GM19239 (cell line): ENCODE measurements around the gene PROZ.
A peak's percentile ranks its signal among the peaks of the same experiment; 100 is the strongest.

ENCODE experiments used
- DNase-seq: peaks from one replicate; pipeline ENCODE4 v3.0.0; 2011; ENCODE audit warnings: low spot score; ENCODE audit not compliant: insufficient read length
- FAIRE-seq: peaks from 2 replicates; lab custom pipeline; 2011; peaks lifted over from hg19 to GRCh38; lab: Jason Lieb, UNC

The PROZ gene

DNA sequence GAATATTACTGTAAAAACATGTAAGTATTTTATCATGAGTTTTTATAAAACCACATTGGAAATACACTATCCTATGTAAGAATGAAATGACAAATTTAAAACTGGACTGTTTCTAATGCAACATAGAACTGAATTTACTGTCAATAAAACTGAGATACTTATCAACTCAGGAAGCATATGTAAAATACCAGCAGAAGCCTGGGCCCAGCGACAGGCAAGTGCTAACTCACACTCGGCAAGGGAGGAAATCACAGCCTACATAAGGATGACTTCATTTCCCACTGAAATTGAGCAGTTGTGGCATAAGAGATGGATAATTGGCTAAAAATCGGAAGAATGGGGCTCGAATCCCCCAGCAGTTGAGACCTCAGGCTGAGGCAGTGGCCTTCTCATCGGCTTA, 12.1 kb downstream of the PROZ start:
- no peak for DNase-seq
- FAIRE-seq, result no peak

- no peak for DNase-seq
- FAIRE-seq, result no peak
Measured at GRCh38 chr13:113171250-113172125, 13.0 kb downstream of the PROZ start.

- FAIRE-seq (no peak), DNase-seq (no peak)
Measured at GRCh38 chr13:113172419-113172926, 14.0 kb downstream of the PROZ start.

- no peak for FAIRE-seq
Measured at GRCh38 chr13:113176280-113176679, 17.8 kb downstream of the PROZ start.

GRCh38 chr13:113176822-113177221, 18.4 kb downstream of the PROZ start:
- DNase-seq, result no peak
- FAIRE-seq, result no peak

More at GRCh38 chr13:113176280-113176679, 17.8 kb downstream of the PROZ start:
- DNase-seq, result no peak

- DNase-seq, result no peak
- no peak for FAIRE-seq
Measured at GRCh38 chr13:113178070-113178895, 19.8 kb downstream of the PROZ start.

DNA sequence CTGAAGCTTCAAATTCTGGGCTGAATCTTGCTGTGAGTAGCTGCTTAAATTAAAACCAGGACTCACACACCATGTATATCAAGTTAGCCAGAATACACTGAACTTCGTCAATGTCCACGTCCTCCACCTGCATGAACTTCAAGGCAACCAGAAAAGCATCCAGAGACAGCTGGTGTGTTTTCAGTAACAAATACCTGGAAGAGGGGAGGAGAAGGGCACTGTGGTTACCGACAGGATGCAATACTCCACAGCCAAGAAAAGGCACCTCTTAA, 20.4 kb downstream of the PROZ start:
- no peak for DNase-seq
- FAIRE-seq, result no peak

DNA sequence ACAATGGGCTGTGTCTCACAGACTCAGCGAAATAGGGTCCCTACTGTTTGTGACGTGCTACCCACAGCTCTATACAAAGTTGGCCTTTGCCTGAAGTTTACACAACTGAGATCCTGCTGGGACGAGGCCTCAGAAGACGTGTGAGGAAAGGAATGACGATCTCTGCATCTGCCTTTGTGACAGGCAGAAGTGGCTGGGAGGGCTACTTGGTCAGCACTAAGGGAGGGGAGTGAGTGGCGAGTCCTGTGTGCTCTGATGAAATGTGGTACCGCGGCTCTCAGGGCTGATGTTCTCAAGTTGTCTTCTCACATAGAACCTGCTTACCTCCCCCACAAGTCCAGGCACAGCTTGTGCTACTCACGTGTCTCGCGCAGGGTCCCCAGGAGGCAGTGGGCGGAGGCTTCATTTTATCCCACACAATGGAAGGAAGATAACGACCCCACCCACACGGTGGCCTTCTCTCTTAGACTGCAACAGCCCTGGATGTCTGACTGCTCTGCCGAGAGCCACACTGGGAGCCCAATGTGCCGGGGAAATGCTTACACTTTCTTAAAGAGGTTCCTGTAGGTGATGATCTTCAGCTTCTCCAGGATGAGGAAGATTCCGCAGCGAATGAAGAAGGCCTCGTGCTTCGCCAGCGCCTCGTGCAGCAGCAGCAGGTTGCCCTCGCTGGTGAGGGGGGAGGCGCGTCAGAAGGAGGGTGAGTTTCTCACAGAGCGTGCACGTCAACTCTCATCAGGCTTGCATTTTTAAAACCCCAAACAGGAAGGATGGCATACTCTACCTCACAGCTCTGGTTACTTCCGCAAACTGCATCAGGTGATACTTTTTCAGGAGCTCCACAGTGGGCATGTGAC, 21.2 kb downstream of the PROZ start:
- DNase-seq (no peak), FAIRE-seq (no peak)

- DNase-seq (no peak), FAIRE-seq (no peak)
Measured at GRCh38 chr13:113182046-113182445, 23.6 kb downstream of the PROZ start.

- FAIRE-seq, result no peak
- DNase-seq, result no peak
Measured at GRCh38 chr13:113183450-113184129, 25.1 kb downstream of the PROZ start.

- peak; percentile 66 for FAIRE-seq
- no peak for DNase-seq
Measured at GRCh38 chr13:113184568-113185440, 26.4 kb downstream of the PROZ start.

GRCh38 chr13:113186061-113186900, 27.8 kb downstream of the PROZ start:
- FAIRE-seq (peak; percentile 59), DNase-seq (peak; percentile 32)

DNA sequence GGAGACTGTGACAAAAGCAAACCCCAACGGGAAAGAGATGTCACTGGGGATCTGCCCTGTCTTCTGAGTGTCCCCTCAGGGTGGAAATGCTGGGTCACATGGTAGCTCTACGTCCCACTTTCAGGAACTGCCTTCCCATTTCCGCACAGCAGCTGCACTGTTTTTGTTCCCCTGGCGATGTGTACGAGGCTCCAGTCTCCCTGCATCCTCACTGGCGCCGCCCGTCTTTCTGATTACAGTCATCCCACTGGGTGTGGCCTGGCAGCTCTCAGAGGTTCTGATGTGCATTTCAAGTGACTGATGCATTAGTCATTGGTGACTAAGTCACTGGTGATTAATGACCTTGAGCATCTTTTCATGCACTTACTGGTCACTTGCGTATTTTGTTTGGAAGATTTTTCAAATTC, 28.8 kb downstream of the PROZ start:
- no peak for DNase-seq
- FAIRE-seq, result no peak

DNA sequence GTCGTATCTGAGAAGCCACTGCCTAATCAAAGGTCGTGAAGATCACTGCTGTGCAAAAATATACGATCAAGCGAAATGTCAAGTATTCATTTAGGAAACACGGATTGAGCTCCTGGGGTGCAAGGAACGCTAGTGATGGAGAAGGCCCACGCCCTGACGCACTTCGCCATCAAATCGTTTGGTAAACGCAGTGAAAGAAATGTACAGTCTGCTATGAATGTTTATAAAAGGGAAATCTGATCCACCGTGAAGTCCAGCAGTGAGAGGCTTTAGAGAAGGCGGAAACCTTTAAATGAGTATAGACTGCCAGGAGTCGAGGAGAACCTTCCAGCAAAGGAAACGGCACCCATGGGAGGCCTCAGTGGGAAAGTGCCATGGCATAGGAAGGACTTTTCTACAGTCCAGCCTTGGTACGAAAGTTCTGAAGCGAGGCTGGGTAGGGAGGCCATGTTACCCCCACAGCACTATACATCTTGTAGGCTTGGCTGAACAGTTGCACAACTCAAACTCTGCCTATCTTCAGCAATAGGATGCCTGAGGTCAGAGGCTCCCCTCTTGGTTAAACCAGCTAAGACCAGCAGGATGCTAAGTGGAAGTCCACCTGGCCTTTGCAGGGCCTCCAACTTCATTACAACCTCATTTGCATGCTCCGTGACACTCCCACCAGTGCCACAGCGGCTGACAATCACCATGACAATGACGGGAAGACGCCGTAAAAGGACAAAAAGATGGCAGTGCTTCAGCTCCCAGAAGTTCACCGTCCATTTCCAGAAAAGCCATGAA, 29.6 kb downstream of the PROZ start:
- DNase-seq (no peak), FAIRE-seq (no peak)

- FAIRE-seq (no peak), DNase-seq (no peak)
Measured at GRCh38 chr13:113190181-113190580, 31.7 kb downstream of the PROZ start.

DNA sequence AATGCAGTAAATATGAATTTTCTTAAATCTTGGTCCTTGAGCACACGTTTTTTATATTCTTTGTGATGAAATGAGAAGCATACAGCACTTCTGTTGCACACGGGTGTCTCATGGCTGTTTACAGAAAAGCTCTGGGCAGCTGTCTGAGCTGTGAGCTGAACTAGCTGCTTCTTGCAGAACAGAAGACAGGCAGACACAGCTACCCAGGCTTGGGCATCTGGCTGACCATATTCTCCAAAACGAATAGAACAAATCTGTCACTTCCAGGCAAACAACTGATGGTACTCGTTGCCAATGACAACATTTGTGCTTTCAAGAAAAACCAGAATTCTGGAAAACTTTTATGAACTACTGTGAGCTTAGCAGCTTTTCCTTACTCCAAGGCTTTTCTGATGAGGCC, 33.8 kb downstream of the PROZ start:
- FAIRE-seq (no peak), DNase-seq (no peak)

DNA sequence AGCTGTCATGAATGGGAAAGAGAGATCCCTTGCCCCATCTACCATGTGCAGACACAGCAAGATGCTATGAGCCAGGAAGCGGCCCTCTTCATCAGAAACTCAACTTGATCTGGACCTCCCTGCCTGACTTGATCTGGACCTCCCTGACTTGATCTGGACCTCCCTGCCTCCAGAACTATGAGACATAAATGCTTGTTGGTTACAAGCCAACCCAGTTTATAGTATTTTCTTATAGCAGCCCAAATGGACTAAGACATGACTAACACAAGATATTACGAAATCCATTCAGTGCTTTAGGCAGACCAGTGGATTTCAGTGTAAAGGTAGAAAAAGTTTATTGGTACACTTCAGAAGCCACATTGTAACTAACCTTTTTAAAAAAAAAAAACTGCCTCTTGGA, 34.5 kb downstream of the PROZ start:
- FAIRE-seq (no peak), DNase-seq (no peak)
